Erythroblast (primary cell): ENCODE data around the gene AMOTL2.

Source experiments
- DNase-seq, 2 experiments: peaks; one replicate each; lab custom pipeline; 2025; lab: John Stamatoyannopoulos, UW
- GATA1 ChIP-seq: IDR thresholded peaks from 2 replicates; pipeline ENCODE4 v1.6.1; 2011; ENCODE audit warnings: low read depth, mild to moderate bottlenecking, control low read depth, low read length, moderate library complexity
- POLR2A ChIP-seq: IDR thresholded peaks from 2 replicates; pipeline ENCODE4 v1.6.1; 2011; ENCODE audit warnings: mild to moderate bottlenecking, low read length

Gene AMOTL2

DNA sequence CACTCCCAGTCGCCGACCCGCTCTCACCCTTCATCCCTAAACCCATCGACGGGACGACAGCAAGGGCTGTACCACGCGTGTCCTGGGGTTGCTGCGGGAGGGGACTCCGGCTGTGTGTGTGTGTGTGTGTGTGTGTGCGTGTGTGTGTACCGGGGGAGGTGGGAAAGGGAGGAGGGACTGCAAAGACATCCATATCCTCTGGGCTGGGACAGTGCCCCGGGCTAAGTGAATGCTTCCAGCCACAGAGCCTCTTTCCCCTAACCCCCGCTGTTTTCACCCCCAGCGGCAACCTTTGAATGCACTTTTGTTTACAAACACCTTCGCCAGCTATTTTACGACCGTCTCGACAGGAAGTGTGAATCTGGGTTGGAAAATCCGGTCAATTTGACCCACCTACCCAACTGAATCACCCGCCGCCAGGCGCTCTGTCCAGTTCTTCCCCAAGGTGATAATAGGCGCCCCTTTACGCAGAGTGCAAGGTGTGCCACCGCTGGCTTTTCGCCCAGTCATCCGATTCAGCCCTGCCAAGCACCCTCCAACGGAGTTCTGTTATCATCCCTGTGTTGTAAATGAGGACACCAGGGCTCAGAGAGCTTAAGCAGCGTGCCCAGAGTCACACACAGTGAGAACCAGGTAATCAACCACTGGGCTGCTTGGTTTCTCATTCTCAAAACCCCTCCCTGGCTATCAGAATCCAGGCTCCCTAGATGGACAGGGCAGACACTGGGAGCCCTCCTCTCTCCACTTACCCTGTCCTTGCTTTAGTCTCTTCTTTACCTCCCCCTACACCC lies 739 bp upstream of the AMOTL2 start:
- no peak for TF ChIP-seq POLR2A
- no peak for TF ChIP-seq GATA1

DNA sequence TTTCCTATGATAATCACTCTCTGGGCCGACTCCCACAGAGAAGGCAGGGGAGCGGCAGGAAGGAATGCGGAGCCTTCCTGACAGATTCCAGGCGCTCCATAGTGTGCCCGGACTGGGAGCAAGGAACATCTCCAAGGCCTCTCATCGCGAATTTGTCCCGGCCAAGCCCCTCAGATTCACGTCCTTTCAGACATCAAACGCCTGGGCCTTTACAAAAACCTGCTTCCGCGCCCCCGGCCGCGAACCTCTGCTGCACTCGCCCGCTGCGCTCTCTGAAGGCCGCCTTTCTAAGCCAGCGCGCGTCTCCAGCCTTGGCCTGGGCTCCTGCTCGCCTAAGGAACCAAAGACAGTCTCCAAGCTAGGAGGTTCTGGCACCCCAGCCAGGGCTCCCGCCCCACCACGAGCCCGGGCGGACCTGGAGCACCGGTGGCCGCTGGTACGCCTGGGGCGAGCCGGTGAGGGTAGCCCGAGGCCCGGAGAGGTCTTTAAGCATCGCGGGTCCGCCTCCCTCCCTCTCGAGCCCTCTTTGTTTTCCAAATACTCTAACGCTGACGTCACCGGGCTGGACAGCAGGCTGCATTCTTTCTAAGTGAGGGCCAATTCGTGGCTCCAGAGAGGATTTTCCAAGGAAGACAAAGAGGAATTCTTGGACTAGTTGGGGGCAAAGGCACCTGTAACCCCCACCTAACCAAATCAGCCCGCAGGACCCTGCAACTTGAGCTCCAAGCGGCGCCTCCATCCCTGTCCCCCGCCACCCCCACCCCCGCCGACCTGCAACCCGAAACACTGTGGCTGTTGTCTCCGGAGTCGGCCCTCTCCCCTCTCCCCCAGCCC lies 759 bp downstream of the AMOTL2 start:
- DNase-seq, result no peak
- TF ChIP-seq POLR2A (no peak), GATA1 (no peak)

More for the DNA sequence above, 739 bp upstream of the AMOTL2 start:
- DNase-seq, result no peak

DNA sequence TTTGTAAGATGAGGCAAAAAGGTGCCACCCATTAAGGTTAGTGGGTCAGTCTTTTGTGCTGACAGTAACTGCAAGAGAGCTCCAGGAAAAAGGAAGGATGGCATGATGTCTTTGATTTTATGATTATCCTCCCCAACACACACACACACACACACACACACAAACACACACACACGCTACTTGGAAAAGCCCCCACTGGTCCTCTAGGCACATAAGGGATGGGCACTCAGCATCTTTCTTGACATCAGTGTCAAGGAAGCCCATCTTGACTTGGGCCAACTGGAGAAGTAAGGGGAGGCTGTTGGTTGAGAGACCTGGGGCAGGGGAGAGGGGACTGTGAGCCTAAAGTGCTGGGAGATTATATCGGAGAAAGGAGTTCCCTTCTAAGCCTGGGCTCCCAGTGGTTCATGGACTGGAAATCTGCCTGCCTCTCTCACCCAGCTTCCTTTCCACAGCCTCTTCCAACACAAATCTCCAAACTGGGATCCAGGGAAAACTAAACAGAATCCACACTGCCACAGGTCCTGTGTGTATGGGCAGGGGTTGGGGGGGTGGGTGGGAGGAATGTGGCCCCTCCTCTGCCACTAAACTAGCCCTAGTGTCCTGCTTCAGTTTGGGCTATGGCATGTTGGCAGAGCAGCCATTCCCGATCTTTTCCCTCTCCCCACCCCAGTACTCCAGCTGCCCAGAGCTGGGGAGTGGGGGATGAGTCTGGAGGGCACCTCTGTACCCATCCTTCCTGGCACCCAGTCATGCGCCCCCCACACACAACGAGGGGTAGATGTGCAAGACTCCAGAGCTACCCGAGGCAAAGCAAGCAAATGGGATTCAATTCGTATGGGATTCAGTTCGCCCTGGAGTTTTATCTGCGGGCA lies 1.6 kb downstream of the AMOTL2 start:
- TF ChIP-seq GATA1, result no peak
- no peak for TF ChIP-seq POLR2A
- DNase-seq, result no peak

DNA sequence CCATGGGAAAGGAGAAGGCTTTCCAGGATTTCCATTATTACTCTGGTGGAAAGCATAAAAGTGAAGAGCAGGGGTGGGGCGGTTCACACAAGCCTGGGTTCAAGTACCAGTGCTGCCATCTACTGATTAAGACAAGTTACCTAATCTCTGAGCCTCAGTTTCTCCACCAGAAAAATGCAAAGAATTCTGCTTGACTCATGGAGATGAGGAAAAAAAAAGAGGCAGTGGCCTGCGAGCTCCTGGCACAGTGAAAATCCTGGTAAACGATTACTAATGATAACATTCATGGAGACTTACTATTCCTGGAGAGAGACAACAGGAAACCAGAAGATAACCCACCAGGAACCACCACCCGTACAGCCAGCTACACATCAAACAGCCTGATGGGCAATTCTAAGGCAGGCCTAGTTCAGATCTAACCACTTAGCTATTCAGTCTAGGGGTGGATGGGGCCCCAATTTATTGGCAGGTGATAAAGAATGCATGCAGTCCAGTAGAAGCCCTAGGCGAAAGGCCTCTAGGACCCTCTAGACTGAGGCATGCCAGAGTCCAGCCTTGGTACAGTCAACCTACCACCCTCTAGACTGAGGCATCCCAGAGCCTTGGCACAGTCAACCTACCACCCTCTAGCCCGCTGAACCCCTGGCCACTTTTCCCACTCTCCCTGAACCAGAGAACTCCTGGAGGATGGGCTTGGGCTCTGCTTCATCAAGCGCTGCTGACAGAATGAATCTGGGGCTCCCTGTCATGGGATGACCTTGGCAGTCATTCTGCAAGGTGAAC lies 2.5 kb downstream of the AMOTL2 start:
- DNase-seq, result no peak
- TF ChIP-seq POLR2A (no peak), GATA1 (no peak)

DNA sequence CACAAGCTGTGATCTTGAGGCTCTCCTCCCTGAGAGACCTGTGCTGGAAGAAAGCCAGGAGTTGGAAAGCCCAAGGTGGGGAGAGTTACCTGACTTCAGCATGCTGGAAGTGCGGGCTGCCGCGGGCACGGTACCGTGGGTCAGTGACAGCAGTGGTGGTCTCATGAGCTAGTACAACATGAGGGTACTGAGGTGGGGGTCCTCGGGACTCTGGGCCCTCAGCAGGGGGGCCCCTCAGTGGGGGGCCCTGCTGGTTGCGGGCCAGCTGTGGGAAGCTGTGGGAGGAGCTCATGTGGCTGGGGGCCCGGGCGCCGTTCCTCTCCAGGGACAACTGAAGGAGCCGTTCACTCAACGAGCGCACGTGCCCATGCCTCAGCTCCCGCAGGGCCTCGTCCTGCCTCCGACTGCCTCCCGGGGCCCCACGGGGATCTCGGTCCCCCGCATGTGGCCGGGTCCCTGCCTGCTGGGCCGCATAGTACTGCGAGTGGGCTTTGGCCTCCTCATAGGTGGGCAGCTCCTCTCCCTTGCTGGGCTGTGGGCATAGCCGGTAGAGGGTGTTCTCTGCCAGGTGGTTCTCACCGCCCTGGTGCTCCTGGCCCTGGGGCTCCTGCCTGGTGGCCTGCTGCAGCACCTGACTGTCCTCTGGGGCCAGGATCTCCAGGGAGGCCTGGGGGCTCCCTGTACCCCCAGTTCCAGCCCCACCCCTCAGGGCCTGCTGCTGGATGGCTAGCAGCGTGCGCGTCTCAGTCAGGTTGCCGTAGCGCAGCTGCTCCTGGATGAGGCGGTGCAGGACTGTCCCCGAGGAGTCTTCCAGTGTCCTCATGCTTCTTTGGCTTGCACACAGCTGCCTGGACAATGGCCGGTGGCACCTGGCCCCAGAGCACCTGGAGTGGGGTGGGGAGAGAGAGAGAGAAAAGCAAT lies 3.4 kb downstream of the AMOTL2 start:
- no peak for DNase-seq
- no peak for TF ChIP-seq POLR2A
- TF ChIP-seq GATA1, result no peak

DNA sequence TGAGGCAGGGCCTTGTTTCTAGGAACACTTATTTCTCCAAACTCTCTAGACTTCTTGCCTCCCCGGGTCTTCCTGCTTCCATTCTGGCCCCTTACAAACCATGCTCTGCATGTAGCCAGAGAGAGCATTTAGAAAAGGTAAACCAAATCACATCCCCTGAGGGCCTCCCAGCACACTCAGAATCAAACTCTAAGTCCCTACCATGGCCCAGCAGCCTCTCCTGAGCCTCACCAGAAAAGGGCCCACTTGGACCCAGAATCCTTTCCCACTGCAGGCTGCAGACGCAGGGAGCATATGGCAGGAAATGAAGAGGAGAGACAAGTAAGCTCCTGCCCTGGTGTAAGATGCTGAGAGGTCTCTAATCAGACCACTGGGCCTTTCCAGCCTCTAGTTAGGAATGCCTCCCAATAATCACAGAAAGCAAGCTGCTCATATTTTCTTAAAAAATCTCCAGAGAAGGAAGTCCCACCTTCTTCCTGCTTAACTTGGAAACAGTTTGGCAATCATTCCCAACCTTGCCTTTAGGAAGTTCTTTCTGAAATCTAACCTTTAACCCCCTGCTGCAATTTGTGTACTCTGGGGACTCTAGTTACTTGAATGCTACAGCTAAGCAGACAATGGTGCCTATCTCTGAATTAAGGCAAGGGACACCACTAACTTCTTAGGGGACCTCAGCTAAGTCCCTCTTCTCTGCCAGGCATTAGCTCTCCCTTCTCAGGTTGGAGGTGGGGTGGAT lies 4.2 kb downstream of the AMOTL2 start:
- DNase-seq, result no peak
- TF ChIP-seq POLR2A, result no peak
- no peak for TF ChIP-seq GATA1

DNA sequence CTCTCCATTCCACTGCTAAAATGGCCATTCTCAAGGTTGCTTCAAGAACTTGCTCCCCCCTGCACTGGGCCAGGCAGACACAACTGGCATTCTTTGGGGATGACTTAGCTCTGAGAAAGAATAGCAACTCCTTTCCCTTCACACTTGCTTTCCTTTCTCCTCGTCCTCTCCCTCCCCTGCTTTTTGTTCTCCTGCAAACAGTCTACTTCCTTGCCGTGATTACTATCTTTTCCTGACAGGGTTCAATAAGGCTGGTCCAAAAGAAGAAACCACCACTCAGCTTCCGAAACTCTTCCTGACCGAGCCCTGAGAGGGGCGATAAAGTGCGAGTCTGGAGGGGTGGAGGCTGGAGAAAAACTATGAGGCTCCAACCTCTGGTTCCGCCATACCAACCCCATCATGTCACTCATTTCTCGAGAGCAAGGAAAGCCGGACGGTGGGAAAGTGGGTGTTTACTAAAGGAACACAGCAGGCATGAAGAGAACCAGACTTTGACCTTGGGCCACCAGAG lies 5.0 kb downstream of the AMOTL2 start:
- no peak for DNase-seq
- TF ChIP-seq GATA1 (no peak), POLR2A (no peak)

DNA sequence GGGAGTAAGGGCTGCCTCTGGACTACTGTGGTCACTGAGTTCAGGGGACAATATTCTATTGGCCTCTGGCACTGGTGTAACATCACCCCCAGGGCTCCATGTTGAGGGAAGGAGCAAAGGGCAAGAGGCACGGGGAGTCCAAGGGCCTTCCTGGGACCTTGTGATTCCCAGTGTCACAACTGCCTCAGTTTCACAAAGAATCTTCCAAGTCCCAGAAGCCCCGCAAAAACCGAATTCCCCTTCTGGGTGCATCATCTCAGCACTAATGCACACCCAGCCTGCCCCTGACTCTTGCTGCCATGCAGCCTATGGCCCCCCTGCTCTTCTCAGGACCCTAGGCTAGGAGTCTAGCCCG lies 5.5 kb downstream of the AMOTL2 start:
- no peak for DNase-seq
- TF ChIP-seq GATA1 (no peak), POLR2A (no peak)

DNA sequence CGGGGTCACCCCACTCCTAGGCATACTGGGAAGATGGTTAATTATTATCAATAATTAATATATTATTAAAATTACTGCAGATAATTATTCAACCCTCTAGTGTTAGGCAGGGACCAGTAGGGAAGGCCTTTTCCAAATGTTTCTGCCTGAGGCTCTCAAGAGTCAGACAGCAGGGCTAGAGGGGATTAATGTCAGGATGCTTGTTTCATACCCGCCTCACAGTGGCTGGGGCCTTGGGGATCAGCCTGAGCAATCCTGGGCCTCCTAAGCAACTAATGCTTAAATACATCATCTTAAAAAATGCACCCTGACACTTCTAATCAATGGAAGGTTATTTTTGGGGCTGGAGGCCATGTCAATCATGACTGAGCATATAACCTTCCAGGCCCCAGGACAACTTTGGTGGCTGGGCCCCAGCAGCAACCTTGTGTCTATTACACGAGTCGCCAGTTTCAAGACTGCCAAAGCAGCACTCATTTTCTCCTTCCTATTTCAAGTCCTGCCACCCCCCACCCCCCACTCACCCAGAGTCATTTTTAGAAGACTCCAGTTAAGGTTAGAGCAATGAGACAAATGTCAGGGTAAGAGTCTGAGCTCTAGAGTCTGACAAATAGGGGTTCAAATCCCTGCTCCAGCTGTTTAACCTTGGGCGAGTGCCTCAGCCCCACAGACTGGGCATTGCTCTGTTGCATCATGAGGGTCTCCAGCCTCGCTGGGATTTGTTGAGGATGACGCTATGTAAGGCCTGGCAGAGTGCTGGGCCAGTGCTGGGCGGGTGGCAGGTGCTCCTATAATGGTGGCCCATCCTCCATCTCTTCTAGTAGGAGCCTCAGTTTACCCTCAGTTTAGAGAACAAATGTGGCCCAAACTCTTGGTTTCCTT lies 6.1 kb downstream of the AMOTL2 start:
- TF ChIP-seq GATA1 (no peak), POLR2A (no peak)
- DNase-seq, result no peak
